OCI-LY3 (cell line): ENCODE data around the gene JAKMIP1.

Experiments used
- H2AFZ ChIP-seq: fragments of 200-600, 300-600 bp; shearing (Covaris generic); 2 replicates; pipeline ENCODE4 v1.6.0; 2014; ENCODE audit warnings: antibody characterized with exemption, low read depth, low read length
- H3K27ac ChIP-seq: fragments of 200-600, 300-600 bp; sonication (generic); 2 replicates; pipeline ENCODE4 v1.5.1; 2014; ENCODE audit warnings: mild to moderate bottlenecking, low read length, moderate library complexity, mixed read lengths
- H3K27me3 ChIP-seq: fragments of 200-600, 300-600 bp; sonication (generic); 2 replicates; pipeline ENCODE4 v1.6.1; 2014; ENCODE audit warnings: low read depth, low read length, mixed read lengths
- H3K36me3 ChIP-seq: fragments of 200-600, 300-600 bp; sonication (generic); replicated peaks from 2 replicates; pipeline ENCODE3; 2014; ENCODE audit warnings: low read depth, low read length, mixed read lengths
- H3K4me1 ChIP-seq: fragments of 300-600, 200-600 bp; sonication (generic); 2 replicates; pipeline ENCODE4 v1.6.1; 2014; ENCODE audit warnings: low read length, mixed read lengths
- H3K4me2 ChIP-seq: fragments of 200-600, 300-600 bp; sonication (generic); 2 replicates; pipeline ENCODE4 v1.6.1; 2014; ENCODE audit warnings: low read length, mixed read lengths
- H3K4me3 ChIP-seq: fragments of 300-600, 200-600 bp; sonication (generic); 2 replicates; pipeline ENCODE4 v1.5.1; 2014; ENCODE audit warnings: antibody characterized with exemption, mild to moderate bottlenecking, low read length, moderate library complexity
- H3K79me2 ChIP-seq: fragments of 300-600, 200-600 bp; shearing (Covaris generic); 2 replicates; pipeline ENCODE4 v1.6.1; 2014; ENCODE audit warnings: mild to moderate bottlenecking, low read length, mixed read lengths
- H3K9ac ChIP-seq: fragments of 300-600, 200-600 bp; shearing (Covaris generic); 2 replicates; pipeline ENCODE4 v1.6.0; 2014; ENCODE audit warnings: mild to moderate bottlenecking, low read length, moderate library complexity
- H3K9me3 ChIP-seq: fragments of 200-600, 300-600 bp; shearing (Covaris generic); 2 replicates; pipeline ENCODE4 v1.6.1; 2014; ENCODE audit warnings: low read length, mixed read lengths; ENCODE audit not compliant: insufficient read depth
- H4K20me1 ChIP-seq: fragments of 200-600, 300-600 bp; sonication (generic); 2 replicates; pipeline ENCODE4 v1.6.1; 2016; ENCODE audit warnings: low read length, mixed read lengths; ENCODE audit not compliant: insufficient read depth
- CTCF ChIP-seq: fragments of 200-600, 300-600 bp; sonication (generic); IDR thresholded peaks from 2 replicates; pipeline ENCODE4 v1.5.1; 2014; ENCODE audit warnings: antibody characterized with exemption, low read length, low read depth
- EZH2phosphoT487 ChIP-seq: fragments of 200-600 bp; shearing (Covaris generic); IDR thresholded peaks from 2 replicates; pipeline ENCODE4 v1.6.1; 2018; ENCODE audit warnings: antibody characterized with exemption, mixed run types, low read depth

Gene JAKMIP1

DNA sequence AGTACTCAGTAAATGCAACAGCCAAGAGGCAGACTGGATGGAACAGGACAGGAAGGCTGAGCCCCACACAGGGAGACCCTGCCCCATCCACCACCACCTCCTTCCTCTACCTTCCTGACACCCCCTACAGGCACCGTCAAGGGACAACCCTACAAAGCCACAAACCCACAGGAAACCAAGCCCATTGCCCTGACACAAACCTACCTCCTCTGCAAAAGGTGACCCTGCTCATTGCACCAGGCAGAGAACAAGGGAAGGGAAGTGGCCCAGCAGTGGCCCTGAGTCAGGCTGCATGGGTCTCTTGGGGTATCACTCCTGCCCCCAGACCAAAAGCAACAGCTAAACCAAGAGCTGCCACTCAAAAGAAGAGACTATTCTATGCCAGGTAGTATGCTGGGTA lies 21.0 kb downstream of the JAKMIP1 start:
- no peaks in the 10 kb centered on the region for H3K36me3 ChIP-seq
- no peak overlapping the region for H3K27ac ChIP-seq
- no peaks in the 10 kb centered on the region for H3K79me2 ChIP-seq
- no peak overlapping the region for H3K4me3 ChIP-seq
- TF ChIP-seq CTCF = no peak
- no peak for TF ChIP-seq EZH2phosphoT487
- H3K9me3 ChIP-seq = no peaks in the 10 kb centered on the region
- no peak overlapping the region for H3K9ac ChIP-seq
- H3K4me2 ChIP-seq = no peak overlapping the region
- peaks cover 24% of the 10 kb centered on the region for H3K4me1 ChIP-seq
- no peaks in the 10 kb centered on the region for H3K27me3 ChIP-seq
- H4K20me1 ChIP-seq = no peaks in the 10 kb centered on the region
- no peak overlapping the region for H2AFZ ChIP-seq

GRCh38 chr4:6178757-6179156 lies 21.6 kb downstream of the JAKMIP1 start:
- no peaks in the 10 kb centered on the region for H3K9me3 ChIP-seq
- H4K20me1 ChIP-seq = no peaks in the 10 kb centered on the region
- no peak for TF ChIP-seq EZH2phosphoT487
- no peak for TF ChIP-seq CTCF
- no peak overlapping the region for H2AFZ ChIP-seq
- no peak overlapping the region for H3K4me3 ChIP-seq
- H3K4me1 ChIP-seq = peaks cover 24% of the 10 kb centered on the region
- H3K9ac ChIP-seq = no peak overlapping the region
- H3K27ac ChIP-seq = no peak overlapping the region
- no peaks in the 10 kb centered on the region for H3K36me3 ChIP-seq
- H3K27me3 ChIP-seq = no peaks in the 10 kb centered on the region
- H3K4me2 ChIP-seq = no peak overlapping the region
- H3K79me2 ChIP-seq = no peaks in the 10 kb centered on the region

DNA sequence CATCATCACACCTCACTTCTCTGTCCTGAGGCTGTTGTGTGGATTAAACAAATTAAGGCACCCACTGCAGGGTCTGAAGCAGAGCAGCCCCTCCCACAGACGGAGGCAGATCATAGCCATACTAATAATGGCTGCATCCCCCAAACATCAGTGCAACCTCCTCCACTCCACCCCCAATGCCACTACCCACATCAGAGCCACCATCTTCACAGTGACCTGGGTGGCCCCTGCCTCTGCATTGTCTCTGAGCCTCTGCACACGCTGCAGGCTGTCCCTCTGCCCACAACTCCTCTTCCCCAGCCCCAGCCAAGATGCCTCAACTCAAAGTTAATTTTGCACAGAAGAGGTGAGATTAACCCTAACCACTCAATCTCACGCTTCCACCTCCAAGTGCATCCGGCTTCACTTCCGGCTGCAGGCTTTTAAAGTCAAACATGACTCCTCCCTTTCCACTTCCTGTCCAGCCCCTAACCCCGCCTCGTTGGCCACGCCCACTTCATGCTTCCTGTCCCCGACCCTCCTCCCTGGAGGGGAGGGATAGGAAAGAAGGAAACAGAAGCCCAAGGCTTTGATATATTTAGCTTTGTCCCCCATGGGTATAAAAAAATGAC lies 22.7 kb downstream of the JAKMIP1 start:
- H3K4me1 ChIP-seq = peaks cover 28% of the 10 kb centered on the region
- no peaks in the 10 kb centered on the region for H3K79me2 ChIP-seq
- TF ChIP-seq CTCF = no peak
- no peak for TF ChIP-seq EZH2phosphoT487
- H3K27ac ChIP-seq = no peak overlapping the region
- H4K20me1 ChIP-seq = no peaks in the 10 kb centered on the region
- H3K9me3 ChIP-seq = no peaks in the 10 kb centered on the region
- H3K9ac ChIP-seq = no peak overlapping the region
- no peaks in the 10 kb centered on the region for H3K36me3 ChIP-seq
- H3K4me2 ChIP-seq = no peak overlapping the region; the same call in 1 of the 2 replicates
- H3K27me3 ChIP-seq = no peaks in the 10 kb centered on the region
- H3K4me3 ChIP-seq = no peak overlapping the region
- H2AFZ ChIP-seq = no peak overlapping the region; the same call in 1 of the 2 replicates

GRCh38 chr4:6175426-6175825 lies 24.9 kb downstream of the JAKMIP1 start:
- H3K9ac ChIP-seq = no peak overlapping the region
- no peak overlapping the region for H3K27ac ChIP-seq
- no peak overlapping the region for H2AFZ ChIP-seq
- TF ChIP-seq EZH2phosphoT487 (no peak), CTCF (no peak)
- no peaks in the 10 kb centered on the region for H4K20me1 ChIP-seq
- H3K9me3 ChIP-seq = no peaks in the 10 kb centered on the region
- no peaks in the 10 kb centered on the region for H3K79me2 ChIP-seq
- no peak overlapping the region for H3K4me2 ChIP-seq
- H3K27me3 ChIP-seq = no peaks in the 10 kb centered on the region
- H3K36me3 ChIP-seq = no peaks in the 10 kb centered on the region
- no peak overlapping the region for H3K4me3 ChIP-seq
- H3K4me1 ChIP-seq = peaks cover 14% of the 10 kb centered on the region
